GM23338 (cell line): ENCODE measurements around the gene TP53I13.

Experiments used
- CREB1 ChIP-seq: fragments of 250-450 bp; sonication (Bioruptor Pico); IDR thresholded peaks from 2 replicates; pipeline ENCODE4 v1.5.0; 2020; ENCODE audit warnings: low read depth, mild to moderate bottlenecking, moderate library complexity
- EZH2phosphoT487 ChIP-seq: fragments of 200-600 bp; sonication (generic); IDR thresholded peaks from one replicate; pipeline ENCODE4 v1.8.1; 2018; ENCODE audit warnings: antibody characterized with exemption; ENCODE audit not compliant: unreplicated experiment
- REST ChIP-seq: IDR thresholded peaks from one replicate; pipeline ENCODE4 v1.6.1; 2018; ENCODE audit warnings: antibody characterized with exemption; ENCODE audit not compliant: unreplicated experiment
- TF ChIP-seq, protein P1 (sequence below), 2 experiments: fragments of 200-600 bp in 1 of 2; sonication (generic) in 1 of 2; conservative IDR thresholded peaks; 2 replicates each; pipeline versions ENCODE4 v1.5.1 to v1.6.1; 2016 to 2017; ENCODE audit warnings: antibody characterized with exemption in 2 of 2, low read depth in 2 of 2, mild to moderate bottlenecking in 2 of 2, moderate library complexity in 1 of 2

DNA sequence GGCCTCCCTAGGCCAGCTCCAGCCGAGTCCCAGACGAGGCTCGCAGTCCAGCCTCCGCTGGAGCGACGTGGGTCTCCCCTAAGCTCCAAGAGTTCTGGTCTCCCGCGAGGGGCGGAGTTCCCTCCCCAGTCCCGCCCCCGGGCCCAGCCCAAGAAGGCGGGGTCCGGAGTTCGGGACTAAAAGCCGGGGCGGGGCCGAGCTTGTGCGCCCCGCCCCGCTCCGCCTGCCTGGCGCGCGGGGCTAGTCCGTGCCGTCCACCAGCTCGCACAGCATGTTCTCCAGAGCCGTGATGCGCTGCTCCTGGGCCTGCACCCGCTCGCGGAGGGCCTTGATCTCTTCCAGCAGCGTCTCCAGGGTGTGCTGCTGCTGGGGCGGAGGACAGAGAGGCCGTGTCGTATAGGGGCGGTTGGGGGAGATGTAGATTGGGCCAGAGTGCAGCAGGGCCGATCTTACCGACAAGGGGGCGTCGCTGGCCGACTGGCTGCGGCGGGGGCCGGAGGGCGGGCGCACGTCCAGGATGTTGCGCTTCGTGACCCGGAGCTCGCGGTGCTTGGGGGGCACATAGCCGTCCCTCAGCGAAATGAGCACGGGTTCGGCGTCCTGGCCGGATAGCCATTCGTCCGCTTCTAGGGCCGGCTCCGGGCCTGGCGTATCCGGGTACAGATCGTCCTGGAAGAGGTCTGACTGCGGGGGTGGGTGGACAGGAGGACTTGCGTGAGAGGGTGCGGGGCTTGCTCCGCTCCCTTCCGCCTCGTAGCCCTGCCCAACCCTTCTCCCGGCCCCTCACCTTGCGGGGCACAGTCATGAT, 47.2 kb downstream of the TP53I13 start:
- TF ChIP-seq REST (no peak), CREB1 (CRISPR knock-in tag) (no peak), EZH2phosphoT487 (no peak)
- TF ChIP-seq, protein P1, sequence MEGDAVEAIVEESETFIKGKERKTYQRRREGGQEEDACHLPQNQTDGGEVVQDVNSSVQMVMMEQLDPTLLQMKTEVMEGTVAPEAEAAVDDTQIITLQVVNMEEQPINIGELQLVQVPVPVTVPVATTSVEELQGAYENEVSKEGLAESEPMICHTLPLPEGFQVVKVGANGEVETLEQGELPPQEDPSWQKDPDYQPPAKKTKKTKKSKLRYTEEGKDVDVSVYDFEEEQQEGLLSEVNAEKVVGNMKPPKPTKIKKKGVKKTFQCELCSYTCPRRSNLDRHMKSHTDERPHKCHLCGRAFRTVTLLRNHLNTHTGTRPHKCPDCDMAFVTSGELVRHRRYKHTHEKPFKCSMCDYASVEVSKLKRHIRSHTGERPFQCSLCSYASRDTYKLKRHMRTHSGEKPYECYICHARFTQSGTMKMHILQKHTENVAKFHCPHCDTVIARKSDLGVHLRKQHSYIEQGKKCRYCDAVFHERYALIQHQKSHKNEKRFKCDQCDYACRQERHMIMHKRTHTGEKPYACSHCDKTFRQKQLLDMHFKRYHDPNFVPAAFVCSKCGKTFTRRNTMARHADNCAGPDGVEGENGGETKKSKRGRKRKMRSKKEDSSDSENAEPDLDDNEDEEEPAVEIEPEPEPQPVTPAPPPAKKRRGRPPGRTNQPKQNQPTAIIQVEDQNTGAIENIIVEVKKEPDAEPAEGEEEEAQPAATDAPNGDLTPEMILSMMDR (conservative IDR thresholded peaks at IDR 0.05; ENCODE audit: low read depth in 2 of 2): no peak
